SIG-M5 treated with dmso at 0.1 percent for 504 hours (cell line): ENCODE data around the gene FAAP100.

Experiments used
- DNase-seq: peaks from one replicate; lab custom pipeline; 2025; ENCODE audit not compliant: unreplicated experiment; lab: John Stamatoyannopoulos, UW

The FAAP100 gene

GRCh38 chr17:81553616-81554181 is 1.5 kb upstream of the FAAP100 start:
- DNase-seq: no peak

GRCh38 chr17:81553018-81553615 is 964 bp upstream of the FAAP100 start:
- peak; percentile 97 for DNase-seq

GRCh38 chr17:81551458-81552243 is 502 bp downstream of the FAAP100 start:
- DNase-seq: no peak

- no peak for DNase-seq
Observed at GRCh38 chr17:81550830-81551457, 1.2 kb downstream of the FAAP100 start.

GRCh38 chr17:81550285-81550684 is 1.9 kb downstream of the FAAP100 start:
- no peak for DNase-seq

- DNase-seq: no peak
Observed at GRCh38 chr17:81549826-81550225, 2.3 kb downstream of the FAAP100 start.

GRCh38 chr17:81549031-81549557 is 3.1 kb downstream of the FAAP100 start:
- DNase-seq: no peak

GRCh38 chr17:81547614-81547982 is 4.6 kb downstream of the FAAP100 start:
- DNase-seq: no peak

- DNase-seq: no peak
Observed at GRCh38 chr17:81546906-81547613, 5.1 kb downstream of the FAAP100 start.

- DNase-seq: no peak
Observed at GRCh38 chr17:81545160-81545949, 6.8 kb downstream of the FAAP100 start.

GRCh38 chr17:81544281-81544974 is 7.7 kb downstream of the FAAP100 start:
- DNase-seq: no peak

GRCh38 chr17:81543756-81544155 is 8.4 kb downstream of the FAAP100 start:
- DNase-seq: no peak

- DNase-seq: no peak
Observed at GRCh38 chr17:81543339-81543675, 8.8 kb downstream of the FAAP100 start.

- DNase-seq: no peak
Observed at GRCh38 chr17:81542431-81543338, 9.5 kb downstream of the FAAP100 start.

GRCh38 chr17:81541123-81541522 is 11.0 kb downstream of the FAAP100 start:
- no peak for DNase-seq

- no peak for DNase-seq
Observed at GRCh38 chr17:81540676-81541027, 11.5 kb downstream of the FAAP100 start.

GRCh38 chr17:81539961-81540675 is 12.0 kb downstream of the FAAP100 start:
- no peak for DNase-seq

GRCh38 chr17:81539571-81539900 is 12.6 kb downstream of the FAAP100 start:
- no peak for DNase-seq
